IgD-negative memory B cell (primary cell): ENCODE data around the gene KLHDC7B. TPM values are rescaled to one million over a fixed set of nuclear protein-coding genes. Genes with fewer than 3 reads are reported as not detected.

Experiments
- H3K27ac Mint-ChIP-seq, 3 donors: one replicate each; pipeline ENCODE4 v1.8.0; 2020 to 2022; ENCODE audit warnings: mild to moderate bottlenecking in 3 of 3, mixed read lengths in 3 of 3, moderate library complexity in 1 of 3
- H3K27me3 Mint-ChIP-seq: one replicate; pipeline ENCODE4 v1.8.0; 2021; ENCODE audit warnings: mixed read lengths
- H3K36me3 Mint-ChIP-seq: one replicate; pipeline ENCODE4 v1.8.0; 2020; ENCODE audit warnings: mild to moderate bottlenecking, mixed read lengths
- H3K4me1 Mint-ChIP-seq, 3 donors: one replicate each; pipeline ENCODE4 v1.8.0; 2020 to 2022; ENCODE audit warnings: mixed read lengths in 3 of 3, mild to moderate bottlenecking in 1 of 3
- H3K4me3 Mint-ChIP-seq, 4 donors: one replicate each; pipeline ENCODE4 v1.8.0; 2020 to 2022; ENCODE audit warnings: mild to moderate bottlenecking in 4 of 4, mixed read lengths in 4 of 4, moderate library complexity in 3 of 4
- H3K9me3 Mint-ChIP-seq, 3 donors: one replicate each; pipeline ENCODE4 v1.8.0; 2020 to 2021; ENCODE audit warnings: mixed read lengths in 3 of 3, mild to moderate bottlenecking in 1 of 3
- polyA plus RNA-seq: library from polyadenylated mRNA; unstranded; fragments of 300-500 nt; fragmentation: Illumina TruSeq; gene quantifications from one replicate; pipeline ENCODE4 v1.2.3, GENCODE V29; 2021

KLHDC7B gene
- polyA plus RNA-seq, 1 donor from 2014 or later, result 4.7 TPM

DNA sequence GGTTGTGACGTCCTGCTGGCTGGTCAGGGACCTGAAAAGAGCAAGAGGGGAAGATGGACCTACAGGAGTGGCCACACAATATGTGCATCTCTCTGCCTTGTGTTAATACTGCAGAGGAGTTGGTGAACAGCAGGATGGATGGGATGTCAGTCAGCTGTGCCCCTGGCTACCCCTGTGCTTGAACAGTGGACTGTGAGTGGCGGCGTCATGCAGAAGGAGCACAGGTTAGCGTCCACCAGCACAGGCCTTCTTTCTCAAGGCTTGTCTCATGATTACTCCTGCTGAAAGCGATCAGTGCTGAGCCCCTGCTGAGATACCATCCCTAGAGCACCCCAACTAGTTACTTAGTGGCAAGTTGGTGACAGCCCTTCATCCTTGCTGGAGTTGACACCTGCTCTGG is 40.7 kb downstream of the KLHDC7B start:
- peaks cover 7% of the 10 kb centered on the region for H3K36me3 Mint-ChIP-seq
- no peaks in the 10 kb centered on the region for H3K27me3 Mint-ChIP-seq
- H3K9me3 Mint-ChIP-seq, result peaks cover 0 to 1% (median 0%) of the 10 kb centered on the region in 3 donors
- peak overlapping the region in 1 of 4 donors; percentile 83 for H3K4me3 Mint-ChIP-seq
- H3K27ac Mint-ChIP-seq, result no peak overlapping the region
- H3K4me1 Mint-ChIP-seq, result peaks cover 4 to 5% (median 5%) of the 10 kb centered on the region in 3 donors

DNA sequence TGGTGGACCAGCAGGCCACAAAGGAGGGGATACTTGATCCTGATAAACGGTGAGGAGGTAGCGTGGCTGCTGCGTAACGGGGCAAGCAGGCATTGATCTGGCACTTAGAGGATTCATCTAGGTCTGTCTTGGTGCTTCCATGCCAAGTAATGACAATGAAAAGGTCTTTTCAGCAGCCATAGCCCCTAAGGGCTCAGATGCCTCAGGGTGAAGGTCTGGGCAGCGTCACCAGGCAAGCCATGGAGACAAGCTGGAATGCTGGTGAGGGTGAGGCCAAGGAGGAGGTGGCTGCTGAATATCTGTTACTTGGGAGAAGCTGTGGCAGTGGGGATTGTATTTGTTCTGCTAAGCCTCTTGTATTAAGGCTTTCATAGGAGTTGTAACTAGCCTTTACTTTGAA is 41.7 kb downstream of the KLHDC7B start:
- Mint-ChIP-seq H3K4me3 (no peak overlapping the region), H3K27me3 (peaks cover 1% of the 10 kb centered on the region), H3K4me1 (peaks cover 4 to 5% (median 5%) of the 10 kb centered on the region in 3 donors), H3K27ac (no peak overlapping the region), H3K9me3 (peaks cover 0 to 1% (median 0%) of the 10 kb centered on the region in 3 donors), H3K36me3 (peaks cover 7% of the 10 kb centered on the region)

DNA sequence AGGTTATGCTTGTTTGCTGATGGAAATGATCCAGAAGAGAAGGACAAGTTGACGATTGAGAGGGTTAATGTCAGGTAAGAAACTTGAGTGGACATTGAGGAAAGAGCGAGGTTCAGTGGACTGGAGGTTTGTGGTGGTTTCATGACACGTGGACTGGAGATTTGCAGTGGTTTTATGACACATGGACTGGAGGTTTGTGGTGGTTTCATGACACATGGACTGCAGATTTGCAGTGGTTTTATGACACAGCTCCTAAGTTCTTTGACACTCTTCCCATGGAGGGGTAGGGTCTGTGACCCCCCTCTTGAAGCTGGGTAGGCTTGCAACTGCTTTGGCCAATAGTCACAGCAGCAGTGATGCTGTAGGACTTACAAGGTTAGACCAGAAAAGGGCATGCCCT is 49.5 kb downstream of the KLHDC7B start:
- H3K4me3 Mint-ChIP-seq, result no peak overlapping the region

DNA sequence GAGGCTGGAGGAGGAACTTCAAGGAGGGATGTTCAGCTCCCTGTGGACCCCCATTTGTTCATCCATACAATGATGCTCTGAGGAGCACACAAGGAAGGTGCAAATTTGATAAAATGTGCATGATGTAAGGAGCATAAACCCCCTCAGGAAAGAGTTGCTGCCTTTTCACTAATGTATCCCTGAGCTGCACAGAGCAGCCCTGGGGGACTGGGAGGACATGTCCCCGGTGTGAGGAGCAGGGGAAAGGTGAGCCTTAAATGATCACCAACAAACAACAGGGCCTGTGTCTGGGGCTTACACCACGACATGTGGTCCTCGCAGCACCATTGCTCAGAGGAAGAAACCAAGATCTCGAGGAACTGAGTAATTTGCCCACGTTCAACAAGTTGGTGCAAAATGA is 51.4 kb downstream of the KLHDC7B start:
- peaks cover 2 to 6% (median 5%) of the 10 kb centered on the region in 3 donors for H3K4me1 Mint-ChIP-seq
- H3K27ac Mint-ChIP-seq, result peak overlapping the region in 1 of 3 donors; percentile 54
- H3K36me3 Mint-ChIP-seq, result peaks cover 3% of the 10 kb centered on the region
- no peaks in the 10 kb centered on the region for H3K9me3 Mint-ChIP-seq
- H3K4me3 Mint-ChIP-seq, result peak overlapping the region in 2 of 4 donors; percentile 32 to 35
- H3K27me3 Mint-ChIP-seq, result peaks cover 14% of the 10 kb centered on the region

More for the DNA sequence above, 49.5 kb downstream of the KLHDC7B start:
- Mint-ChIP-seq H3K36me3 (peaks cover 6% of the 10 kb centered on the region), H3K9me3 (peaks cover 0 to 1% (median 0%) of the 10 kb centered on the region in 3 donors), H3K4me1 (peaks cover 0 to 3% (median 0%) of the 10 kb centered on the region in 3 donors), H3K27me3 (peaks cover 7% of the 10 kb centered on the region), H3K27ac (no peak overlapping the region)

DNA sequence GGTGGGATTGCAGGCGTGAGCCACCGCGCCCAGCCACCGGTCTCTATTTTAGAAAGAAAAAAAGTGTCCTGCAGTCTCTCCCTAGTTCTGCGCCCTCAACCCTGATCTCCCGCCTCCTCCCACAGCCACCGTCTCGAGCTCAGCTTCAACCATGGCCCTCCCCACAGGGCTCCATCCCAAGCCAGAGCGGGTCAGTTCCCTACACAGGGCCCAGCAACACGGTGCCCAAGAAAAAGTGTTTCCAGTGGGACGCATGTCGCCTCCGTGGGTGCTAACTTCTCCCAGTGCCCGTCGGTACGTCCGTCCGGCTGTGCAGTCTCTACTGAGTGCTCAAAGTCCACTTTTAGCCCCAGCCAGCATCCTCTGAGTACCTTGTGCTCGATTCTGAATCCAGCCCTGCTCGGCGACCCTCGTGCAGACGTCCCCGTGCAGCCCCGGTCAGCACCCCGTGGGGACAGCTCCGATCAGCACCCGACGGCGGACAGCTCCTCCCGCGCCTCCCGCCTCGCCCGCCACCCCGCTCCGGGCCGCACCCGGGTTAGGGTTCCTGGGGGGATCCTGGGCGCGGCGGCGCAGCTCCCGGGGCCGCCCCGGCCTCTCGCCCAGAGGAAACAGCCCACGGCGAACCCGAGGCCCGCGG is 54.2 kb downstream of the KLHDC7B start:
- Mint-ChIP-seq H3K4me3 (peak overlapping the region; percentile 29 to 84 (median 71)), H3K9me3 (no peaks in the 10 kb centered on the region), H3K36me3 (peaks cover 3% of the 10 kb centered on the region), H3K4me1 (peaks cover 2 to 10% (median 7%) of the 10 kb centered on the region in 3 donors), H3K27ac (peak overlapping the region in 1 of 3 donors; percentile 39), H3K27me3 (peaks cover 27% of the 10 kb centered on the region)

DNA sequence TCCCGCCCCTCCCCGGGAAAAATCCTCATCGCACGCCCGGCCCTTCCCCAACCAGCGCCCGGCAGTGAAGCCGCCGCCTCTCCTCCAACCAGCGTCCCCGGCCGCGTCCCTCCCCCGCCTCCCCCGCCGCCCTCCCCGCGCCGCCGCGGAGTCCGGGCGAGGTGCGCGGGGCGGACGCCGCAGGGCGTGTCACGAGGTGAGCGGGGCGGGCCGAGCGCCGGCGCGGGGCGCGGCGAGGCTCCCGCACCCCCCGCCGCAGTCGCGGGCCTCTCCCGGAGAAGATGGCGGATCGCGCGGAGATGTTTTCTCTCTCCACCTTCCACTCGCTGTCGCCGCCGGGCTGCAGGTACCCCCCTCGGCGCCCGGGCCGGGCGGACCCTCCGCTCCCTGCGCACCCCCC is 54.8 kb downstream of the KLHDC7B start, which contains the start of gene MAPK8IP2:
Gene MAPK8IP2, plus strand, starts transcription at position 256 of the 400 bp plus-strand sequence. Its CDS starts 26 bp downstream, at position 282.
- H3K4me3 Mint-ChIP-seq, result peak within 1 kb of the TSS; percentile 65 to 88 (median 83)
- H3K4me1 Mint-ChIP-seq, result peaks cover 2 to 10% (median 7%) of the 10 kb centered on the region in 3 donors
- no peaks in the 10 kb centered on the region for H3K9me3 Mint-ChIP-seq
- H3K36me3 Mint-ChIP-seq, result peaks cover 3% of the 10 kb centered on the region
- H3K27me3 Mint-ChIP-seq, result peaks cover 31% of the 10 kb centered on the region
- peak within 1 kb of the TSS in 2 of 3 donors; percentile 39 to 64 for H3K27ac Mint-ChIP-seq

Other genes starting within 250 kb of the KLHDC7B start
- gene PLXNB2, start 238.3 kb upstream of the KLHDC7B start, polyA plus RNA-seq, result 2.7 TPM
- 1.2 TPM for gene DENND6B, start 218.9 kb upstream of the KLHDC7B start, polyA plus RNA-seq
- gene PPP6R2, start 202.6 kb upstream of the KLHDC7B start, polyA plus RNA-seq, result 27.0 TPM
- 17.5 TPM for gene SBF1, start 70.9 kb upstream of the KLHDC7B start, polyA plus RNA-seq
- 1.5 TPM for gene ADM2, start 64.4 kb upstream of the KLHDC7B start, polyA plus RNA-seq
- gene MIOX, start 59.0 kb upstream of the KLHDC7B start, polyA plus RNA-seq, result not detected
- 26.4 TPM for gene LMF2, start 38.2 kb upstream of the KLHDC7B start, polyA plus RNA-seq
- 39.4 TPM for gene NCAPH2, start 37.7 kb upstream of the KLHDC7B start, polyA plus RNA-seq
- gene SCO2, start 20.3 kb upstream of the KLHDC7B start, polyA plus RNA-seq, result 11.8 TPM
- gene TYMP, start 15.9 kb upstream of the KLHDC7B start, polyA plus RNA-seq, result 56.8 TPM
- gene SYCE3, start 17.0 kb downstream of the KLHDC7B start, polyA plus RNA-seq, result not detected
- gene CPT1B, start 32.5 kb downstream of the KLHDC7B start, polyA plus RNA-seq, result 1.6 TPM
- 38.6 TPM for gene CHKB, start 37.0 kb downstream of the KLHDC7B start, polyA plus RNA-seq
- gene MAPK8IP2, start 54.9 kb downstream of the KLHDC7B start, polyA plus RNA-seq, result not detected
- 11.5 TPM for gene ARSA, start 82.3 kb downstream of the KLHDC7B start, polyA plus RNA-seq
- not detected for gene SHANK3, start 126.9 kb downstream of the KLHDC7B start, polyA plus RNA-seq
- not detected for gene ACR, start 192.3 kb downstream of the KLHDC7B start, polyA plus RNA-seq
- 25.0 TPM for gene RABL2B, start 237.7 kb downstream of the KLHDC7B start, polyA plus RNA-seq